GM12878 (cell line): ENCODE results near the gene PLEKHG1. TPM values are rescaled to one million over a fixed set of nuclear protein-coding genes. Genes with fewer than 3 reads are reported as not detected.
A peak's percentile ranks its signal among the peaks of the same experiment; 100 is the strongest.

Experiments used
- ATF7 ChIP-seq: fragments of 450-650 bp; IDR thresholded peaks from 2 replicates; pipeline ENCODE4 v1.6.1; 2016; ENCODE audit warnings: low read depth, mild to moderate bottlenecking
- BMI1 ChIP-seq: fragments of 450-650 bp; IDR thresholded peaks from 2 replicates; pipeline ENCODE4 v1.6.1; 2016; ENCODE audit warnings: mild to moderate bottlenecking, moderate library complexity, borderline replicate concordance
- CHD1 ChIP-seq: IDR thresholded peaks from 2 replicates; pipeline ENCODE4 v1.6.1; 2012; ENCODE audit warnings: low read depth, low read length, improper control_type of control experiment
- CREM ChIP-seq: IDR thresholded peaks from 2 replicates; pipeline ENCODE4 v1.6.1; 2014; ENCODE audit warnings: antibody characterized with exemption, low read depth
- DPF2 ChIP-seq: fragments of 450-650 bp; IDR thresholded peaks from 2 replicates; pipeline ENCODE4 v1.6.1; 2017; ENCODE audit warnings: mild to moderate bottlenecking
- FOS ChIP-seq: IDR thresholded peaks from 3 replicates; pipeline ENCODE4 v1.6.1; 2011; ENCODE audit warnings: borderline replicate concordance; ENCODE audit not compliant: insufficient read length; ENCODE audit errors: extremely low read depth
- HCFC1 ChIP-seq: fragments of 150-350 bp; IDR thresholded peaks from 2 replicates; pipeline ENCODE4 v1.6.1; 2014; ENCODE audit warnings: low read length
- HDAC6 ChIP-seq: fragments of 200-600 bp; sonication (generic); IDR thresholded peaks from one replicate; pipeline ENCODE4 v1.8.0; 2017; ENCODE audit warnings: antibody characterized with exemption; ENCODE audit not compliant: unreplicated experiment
- IRF4 ChIP-seq: IDR thresholded peaks from 2 replicates; pipeline ENCODE4 v1.6.1; 2011; ENCODE audit warnings: low read depth, low read length
- LARP7 ChIP-seq: fragments of 450-650 bp; IDR thresholded peaks from 2 replicates; pipeline ENCODE4 v1.6.1; 2017; ENCODE audit warnings: mild to moderate bottlenecking
- MXI1 ChIP-seq: fragments of 150-350 bp; IDR thresholded peaks from 2 replicates; pipeline ENCODE4 v1.6.1; 2011; ENCODE audit warnings: low read depth, mild to moderate bottlenecking, inconsistent platforms, low read length, improper control_type of control experiment
- MYB ChIP-seq: fragments of 150-350 bp; IDR thresholded peaks from 2 replicates; pipeline ENCODE4 v1.6.1; 2014; ENCODE audit warnings: mild to moderate bottlenecking, low read depth, low read length, borderline replicate concordance
- MYC ChIP-seq: IDR thresholded peaks from 2 replicates; pipeline ENCODE4 v1.6.1; 2011; ENCODE audit warnings: mild to moderate bottlenecking, low read length, moderate library complexity, inconsistent platforms; ENCODE audit not compliant: insufficient read depth, insufficient replicate concordance, insufficient read length, severe bottlenecking
- PAX8 ChIP-seq: fragments of 450-650 bp; IDR thresholded peaks from 2 replicates; pipeline ENCODE4 v1.6.1; 2017; ENCODE audit warnings: mild to moderate bottlenecking, moderate library complexity
- POLR2AphosphoS2 ChIP-seq: IDR thresholded peaks from 2 replicates; pipeline ENCODE4 v1.6.1; 2011; ENCODE audit warnings: low read depth, mild to moderate bottlenecking, low read length, improper control_type of control experiment, moderate library complexity
- RUNX3 ChIP-seq: IDR thresholded peaks from 2 replicates; pipeline ENCODE4 v1.6.1; 2012; ENCODE audit warnings: low read length, inconsistent platforms
- SMAD1 ChIP-seq: fragments of 450-650 bp; IDR thresholded peaks from 2 replicates; pipeline ENCODE4 v1.6.1; 2018; ENCODE audit warnings: mild to moderate bottlenecking, low read depth; ENCODE audit not compliant: partially characterized antibody
- SMARCA5 ChIP-seq: fragments of 450-650 bp; IDR thresholded peaks from 2 replicates; pipeline ENCODE4 v1.6.1; 2017; ENCODE audit warnings: mild to moderate bottlenecking
- SUPT20H ChIP-seq: IDR thresholded peaks from 2 replicates; pipeline ENCODE4 v1.6.1; 2011; ENCODE audit warnings: low read depth, mild to moderate bottlenecking, low read length, moderate library complexity, borderline replicate concordance; ENCODE audit not compliant: control insufficient read depth
- SUZ12 ChIP-seq: fragments of 200-600 bp; sonication (generic); IDR thresholded peaks from one replicate; pipeline ENCODE4 v1.6.1; 2018; ENCODE audit warnings: antibody characterized with exemption, mild to moderate bottlenecking; ENCODE audit not compliant: unreplicated experiment
- TARDBP ChIP-seq: IDR thresholded peaks from 2 replicates; pipeline ENCODE4 v1.6.1; 2016; ENCODE audit warnings: borderline replicate concordance
- YY1 ChIP-seq: IDR thresholded peaks from 2 replicates; pipeline ENCODE4 v1.6.1; 2011; ENCODE audit warnings: low read depth, mild to moderate bottlenecking, low read length
- ZNF622 ChIP-seq: fragments of 450-650 bp; IDR thresholded peaks from 2 replicates; pipeline ENCODE4 v1.6.1; 2017; ENCODE audit warnings: mild to moderate bottlenecking, inconsistent platforms
- polyA plus RNA-seq, 11 experiments: library from polyadenylated mRNA; depleted of rRNA in 4 of 11; unstranded in 6 of 11; stranded (reverse) in 5 of 11; fragments of >200 nt; fragmentation: Nextera tagmentation in 4 of 11; fragmentation: Illumina TruSeq in 1 of 11; extraction: Ambion mirVana in 4 of 11; extraction: Trizol in 1 of 11; gene quantifications; 1 replicate in 1 of 11; 2 replicates in 10 of 11; pipeline versions ENCODE4 v1.2.1 to v1.2.3, GENCODE V29; 2011 to 2016; ENCODE audit warnings: inconsistent platforms in 2 of 11, missing spikeins in 2 of 11, low read depth in 1 of 11
- total RNA-seq, 4 experiments: library from RNA; depleted of rRNA in 3 of 4; stranded (reverse); fragments of >200 nt in 3 of 4; fragmentation: Illumina TruSeq in 1 of 4; extraction: Trizol in 1 of 4; gene quantifications; 2 replicates each; pipeline versions ENCODE4 v1.2.1 to v1.2.3, GENCODE V29; 2013 to 2021
- TF ChIP-seq, protein P1 (sequence below): IDR thresholded peaks from 2 replicates; pipeline ENCODE4 v1.6.1; 2012; ENCODE audit warnings: improper control_type of control experiment, low read depth, low read length; ENCODE audit not compliant: insufficient replicate concordance
- TF ChIP-seq, protein P2 (sequence below): fragments of 450-650 bp; formaldehyde crosslinking; IDR thresholded peaks from 2 replicates; pipeline ENCODE4 v1.4.0; 2022; ENCODE audit warnings: mild to moderate bottlenecking, moderate library complexity

Gene PLEKHG1
- total and polyA plus RNA-seq, 10 of the 15 experiments (the other 5 are each of a cell fraction or from before 2014, with no cell fraction given), result 0.77 to 17.2 (median 4.9) TPM

DNA sequence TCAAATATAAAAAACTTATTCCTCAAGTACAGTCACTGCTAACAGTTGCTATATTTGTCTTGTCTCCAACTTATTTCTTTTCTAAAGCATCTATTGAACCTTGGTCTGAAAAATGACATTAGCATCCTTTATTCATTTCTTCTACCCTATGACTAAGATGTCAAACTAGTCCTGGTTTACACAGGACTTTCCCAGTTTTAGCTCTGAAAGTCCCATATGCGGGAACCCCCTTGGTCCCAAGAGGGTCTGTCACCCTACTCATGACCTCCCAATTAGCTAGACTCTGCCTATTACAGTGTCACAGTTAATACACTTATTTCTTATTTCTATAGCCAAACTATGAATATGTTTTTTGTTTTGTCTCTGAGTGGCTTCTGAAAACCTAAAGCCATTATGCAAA lies 37.1 kb downstream of the PLEKHG1 start (continued):
- TF ChIP-seq MYB (no peak), DPF2 (peak; percentile 75), MYC (no peak), MXI1 (peak; percentile 55; the same call in 1 of the 2 replicates), IRF4 (peak; percentile 58; the same call in 1 of the 2 replicates), CHD1 (no peak), HCFC1 (no peak), LARP7 (no peak), SUZ12 (no peak), CREM (peak; percentile 71), PAX8 (no peak), RUNX3 (peak; percentile 68), SMARCA5 (no peak), SUPT20H (no peak), FOS (no peak), TARDBP (no peak), BMI1 (peak; percentile 63), ATF7 (peak; percentile 31; the same call in 1 of the 2 replicates), HDAC6 (no peak), ZNF622 (no peak), YY1 (no peak), POLR2AphosphoS2 (no peak), SMAD1 (no peak)
- TF ChIP-seq, protein P1, sequence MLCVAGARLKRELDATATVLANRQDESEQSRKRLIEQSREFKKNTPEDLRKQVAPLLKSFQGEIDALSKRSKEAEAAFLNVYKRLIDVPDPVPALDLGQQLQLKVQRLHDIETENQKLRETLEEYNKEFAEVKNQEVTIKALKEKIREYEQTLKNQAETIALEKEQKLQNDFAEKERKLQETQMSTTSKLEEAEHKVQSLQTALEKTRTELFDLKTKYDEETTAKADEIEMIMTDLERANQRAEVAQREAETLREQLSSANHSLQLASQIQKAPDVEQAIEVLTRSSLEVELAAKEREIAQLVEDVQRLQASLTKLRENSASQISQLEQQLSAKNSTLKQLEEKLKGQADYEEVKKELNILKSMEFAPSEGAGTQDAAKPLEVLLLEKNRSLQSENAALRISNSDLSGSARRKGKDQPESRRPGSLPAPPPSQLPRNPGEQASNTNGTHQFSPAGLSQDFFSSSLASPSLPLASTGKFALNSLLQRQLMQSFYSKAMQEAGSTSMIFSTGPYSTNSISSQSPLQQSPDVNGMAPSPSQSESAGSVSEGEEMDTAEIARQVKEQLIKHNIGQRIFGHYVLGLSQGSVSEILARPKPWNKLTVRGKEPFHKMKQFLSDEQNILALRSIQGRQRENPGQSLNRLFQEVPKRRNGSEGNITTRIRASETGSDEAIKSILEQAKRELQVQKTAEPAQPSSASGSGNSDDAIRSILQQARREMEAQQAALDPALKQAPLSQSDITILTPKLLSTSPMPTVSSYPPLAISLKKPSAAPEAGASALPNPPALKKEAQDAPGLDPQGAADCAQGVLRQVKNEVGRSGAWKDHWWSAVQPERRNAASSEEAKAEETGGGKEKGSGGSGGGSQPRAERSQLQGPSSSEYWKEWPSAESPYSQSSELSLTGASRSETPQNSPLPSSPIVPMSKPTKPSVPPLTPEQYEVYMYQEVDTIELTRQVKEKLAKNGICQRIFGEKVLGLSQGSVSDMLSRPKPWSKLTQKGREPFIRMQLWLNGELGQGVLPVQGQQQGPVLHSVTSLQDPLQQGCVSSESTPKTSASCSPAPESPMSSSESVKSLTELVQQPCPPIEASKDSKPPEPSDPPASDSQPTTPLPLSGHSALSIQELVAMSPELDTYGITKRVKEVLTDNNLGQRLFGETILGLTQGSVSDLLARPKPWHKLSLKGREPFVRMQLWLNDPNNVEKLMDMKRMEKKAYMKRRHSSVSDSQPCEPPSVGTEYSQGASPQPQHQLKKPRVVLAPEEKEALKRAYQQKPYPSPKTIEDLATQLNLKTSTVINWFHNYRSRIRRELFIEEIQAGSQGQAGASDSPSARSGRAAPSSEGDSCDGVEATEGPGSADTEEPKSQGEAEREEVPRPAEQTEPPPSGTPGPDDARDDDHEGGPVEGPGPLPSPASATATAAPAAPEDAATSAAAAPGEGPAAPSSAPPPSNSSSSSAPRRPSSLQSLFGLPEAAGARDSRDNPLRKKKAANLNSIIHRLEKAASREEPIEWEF, result peak; percentile 41
- TF ChIP-seq, protein P2, sequence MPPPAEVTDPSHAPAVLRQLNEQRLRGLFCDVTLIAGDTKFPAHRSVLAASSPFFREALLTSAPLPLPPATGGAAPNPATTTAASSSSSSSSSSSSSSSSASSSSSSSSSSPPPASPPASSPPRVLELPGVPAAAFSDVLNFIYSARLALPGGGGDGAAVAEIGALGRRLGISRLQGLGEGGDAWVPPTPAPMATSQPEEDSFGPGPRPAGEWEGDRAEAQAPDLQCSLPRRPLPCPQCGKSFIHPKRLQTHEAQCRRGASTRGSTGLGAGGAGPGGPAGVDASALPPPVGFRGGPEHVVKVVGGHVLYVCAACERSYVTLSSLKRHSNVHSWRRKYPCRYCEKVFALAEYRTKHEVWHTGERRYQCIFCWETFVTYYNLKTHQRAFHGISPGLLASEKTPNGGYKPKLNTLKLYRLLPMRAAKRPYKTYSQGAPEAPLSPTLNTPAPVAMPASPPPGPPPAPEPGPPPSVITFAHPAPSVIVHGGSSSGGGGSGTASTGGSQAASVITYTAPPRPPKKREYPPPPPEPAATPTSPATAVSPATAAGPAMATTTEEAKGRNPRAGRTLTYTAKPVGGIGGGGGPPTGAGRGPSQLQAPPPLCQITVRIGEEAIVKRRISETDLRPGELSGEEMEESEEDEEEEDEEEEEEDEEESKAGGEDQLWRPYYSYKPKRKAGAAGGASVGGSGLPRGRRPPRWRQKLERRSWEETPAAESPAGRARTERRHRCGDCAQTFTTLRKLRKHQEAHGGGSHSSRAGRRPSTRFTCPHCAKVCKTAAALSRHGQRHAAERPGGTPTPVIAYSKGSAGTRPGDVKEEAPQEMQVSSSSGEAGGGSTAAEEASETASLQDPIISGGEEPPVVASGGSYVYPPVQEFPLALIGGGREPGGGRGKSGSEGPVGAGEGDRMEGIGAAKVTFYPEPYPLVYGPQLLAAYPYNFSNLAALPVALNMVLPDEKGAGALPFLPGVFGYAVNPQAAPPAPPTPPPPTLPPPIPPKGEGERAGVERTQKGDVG (CRISPR knock-in tag), result no peak
